ENCODE data around the gene NMNAT2. TPM values are rescaled to one million over a fixed set of nuclear protein-coding genes. Genes with fewer than 3 reads are reported as not detected.

Gene NMNAT2
- total and polyA plus RNA-seq, 2 of the 13 experiments (the other 11 are each of a cell fraction or from before 2014, with no cell fraction given) = not detected

- POLR2A ChIA-PET = no interaction called here
- Histone ChIP-seq H3K9ac (ENCODE audit: insufficient read depth, low read depth, low read length) (no peak overlapping the region), H3K27ac (ENCODE audit: extremely low read length, insufficient read depth, low read length) (no peak overlapping the region), H4K20me1 (ENCODE audit: insufficient read depth, low read length) (no peaks in the 10 kb centered on the region), H3K27me3 (ENCODE audit: control insufficient read depth in 1 of 2, insufficient read depth in 2 of 2, low read length in 2 of 2) (no peaks in the 10 kb centered on the region), H3K36me3 (replicated peaks in 1 of 2; ENCODE audit: control insufficient read depth in 1 of 2, insufficient read depth in 2 of 2, low read length in 2 of 2) (no peaks in the 10 kb centered on the region), H3K4me2 (ENCODE audit: low read depth, low read length) (no peak overlapping the region), H3K9me3 (ENCODE audit: low read length) (no peaks in the 10 kb centered on the region), H3K4me3 (replicated peaks in 1 of 3; ENCODE audit: insufficient read depth in 1 of 3, low read depth in 2 of 3, low read length in 3 of 3) (no peak overlapping the region), H3K79me2 (ENCODE audit: insufficient read depth, low read length) (no peaks in the 10 kb centered on the region), H2AFZ (ENCODE audit: low read length) (no peak overlapping the region), H3K4me1 (ENCODE audit: insufficient read depth, low read length) (no peaks in the 10 kb centered on the region)
- in situ Hi-C loops (cut with HindIII; ENCODE audit: extremely low pct_ligation_motif_present, low pct_unique_long_range_greater_than_20kb) (no loop called here), intact Hi-C loops (cut with micrococcal nuclease; ENCODE audit: unreplicated experiment) (no loop called here)
- ATAC-seq (no peak), FAIRE-seq (no peak), DNase-seq (ENCODE audit: low spot score) (no peak)
- 3% methylated on average over 4 of the region's 6 CpGs for WGBS (ENCODE audit: low lambda C conversion rate)
- CTCF ChIA-PET (ENCODE audit: low intra/inter-chr PET ratio, low total read pairs) = no interaction called here
- TF ChIP-seq ZBTB37 (CRISPR knock-in tag; IDR thresholded peaks at IDR 0.05) (no peak), ZNF746 (CRISPR knock-in tag; IDR thresholded peaks at IDR 0.05) (no peak), MTERF4 (CRISPR knock-in tag; IDR thresholded peaks at IDR 0.05) (no peak), NR2F1 (CRISPR knock-in tag; IDR thresholded peaks at IDR 0.05) (no peak), ZNF552 (CRISPR knock-in tag; IDR thresholded peaks at IDR 0.05; ENCODE audit: borderline replicate concordance) (no peak), MBNL3 (CRISPR knock-in tag; conservative IDR thresholded peaks at IDR 0.05) (no peak), ELK4 (CRISPR knock-in tag; IDR thresholded peaks at IDR 0.05; ENCODE audit: borderline replicate concordance) (no peak), FOXC1 (CRISPR knock-in tag; IDR thresholded peaks at IDR 0.05; ENCODE audit: borderline replicate concordance) (no peak), NR2F6 (IDR thresholded peaks at IDR 0.05) (no peak), NR2F6 (CRISPR knock-in tag; IDR thresholded peaks at IDR 0.05) (no peak), HIVEP1 (CRISPR knock-in tag; IDR thresholded peaks at IDR 0.05) (no peak), ZBTB42 (CRISPR knock-in tag; IDR thresholded peaks at IDR 0.05) (no peak)
- no TSS peak for BruUV-seq (replicated peaks)
These were observed 29.4 kb downstream of the NMNAT2 start for GRCh38 chr1:183388735-183389134.

Data from HepG2 (cell line).